Fibroblast of skin of scalp (primary cell): ENCODE measurements around the gene BTF3.
A peak's percentile ranks its signal among the peaks of the same experiment; 100 is the strongest.
"Not testable (repeated sequence)": the region's sequence is repeated elsewhere in the genome, so short reads cannot be mapped to it uniquely, and the experiment has no call there.

Source experiments
- DNase-seq: peaks from one replicate; pipeline ENCODE4 v3.0.0-alpha.2; 2013

Gene BTF3

DNA sequence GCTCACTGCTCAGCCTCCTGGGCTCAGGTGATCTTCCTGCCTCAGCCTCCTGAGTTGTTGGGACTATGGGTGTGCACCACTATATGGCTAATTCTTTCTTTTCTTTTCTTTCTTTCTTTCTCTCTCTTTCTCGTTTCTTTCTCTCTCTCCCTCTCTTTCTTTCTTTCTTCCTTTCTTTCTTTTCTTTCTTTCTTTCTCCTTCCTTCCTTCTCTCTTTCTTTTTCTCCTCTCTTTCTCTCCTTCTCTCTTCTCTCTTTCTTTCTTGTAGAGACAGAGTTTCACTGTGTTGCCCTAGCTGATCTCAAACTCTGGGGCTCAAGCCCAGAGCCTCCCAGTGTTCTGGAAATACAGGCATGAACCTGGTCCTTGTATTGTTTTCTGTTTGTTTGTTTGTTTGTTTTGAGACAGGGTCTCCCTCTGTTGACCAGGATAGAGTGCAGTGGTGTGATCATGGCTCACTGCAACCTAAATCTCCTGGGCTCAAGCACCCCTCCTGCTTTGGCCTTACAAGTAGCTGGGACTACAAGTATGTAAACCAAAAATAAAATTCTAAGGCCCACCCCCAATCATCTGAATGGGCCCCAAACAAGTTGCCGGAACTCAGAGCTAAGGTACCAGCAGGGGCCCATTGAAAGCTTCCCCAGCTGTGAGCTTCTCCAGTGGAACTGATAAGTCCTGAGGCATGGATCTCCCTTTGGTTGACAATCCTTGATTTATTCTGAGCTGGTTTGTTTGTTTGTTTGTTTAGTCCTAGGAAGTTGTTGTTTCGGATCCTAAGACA is 11.9 kb upstream of the BTF3 start:
- no peak for DNase-seq

- DNase-seq: not testable (repeated sequence)
These were observed 11.0 kb upstream of the BTF3 start for GRCh38 chr5:73487257-73487656.

DNA sequence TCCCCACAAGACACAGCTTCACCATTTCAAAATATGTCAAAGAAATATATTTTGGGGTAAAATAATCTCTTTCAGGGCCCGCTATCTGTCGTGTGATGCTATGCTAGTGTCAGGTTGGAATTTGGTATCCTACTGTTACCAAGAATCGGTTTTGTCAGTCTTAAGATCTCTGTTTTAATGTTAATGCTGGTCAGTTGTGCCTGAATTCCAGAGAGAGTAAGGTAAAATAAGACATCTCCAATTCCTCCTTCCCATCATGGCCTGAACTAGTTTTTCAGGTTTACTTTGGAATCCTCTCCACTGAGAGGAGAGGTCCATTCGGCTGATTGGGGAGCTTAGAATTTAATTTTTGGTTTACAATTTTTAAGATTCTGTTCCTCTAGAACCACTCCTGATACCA is 10.4 kb upstream of the BTF3 start:
- DNase-seq: no peak

DNA sequence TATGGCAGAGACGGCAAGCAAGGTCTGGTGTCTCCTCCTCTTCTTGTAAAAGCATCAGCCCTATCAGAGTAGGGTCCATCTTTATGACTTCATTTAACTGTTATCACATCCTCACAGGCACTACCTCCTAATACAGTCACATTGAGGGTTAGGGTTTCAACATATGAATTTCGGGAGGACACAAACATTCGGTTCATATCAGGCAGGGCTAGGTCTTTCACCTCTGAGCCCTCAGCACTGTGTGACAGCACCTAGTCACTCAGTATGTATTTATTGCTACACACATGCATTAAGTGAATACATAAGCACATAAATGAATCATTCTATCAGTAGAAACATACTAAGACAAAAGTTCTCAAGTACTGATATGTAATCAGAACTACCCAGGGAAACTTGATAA is 9.4 kb upstream of the BTF3 start:
- DNase-seq: no peak

DNA sequence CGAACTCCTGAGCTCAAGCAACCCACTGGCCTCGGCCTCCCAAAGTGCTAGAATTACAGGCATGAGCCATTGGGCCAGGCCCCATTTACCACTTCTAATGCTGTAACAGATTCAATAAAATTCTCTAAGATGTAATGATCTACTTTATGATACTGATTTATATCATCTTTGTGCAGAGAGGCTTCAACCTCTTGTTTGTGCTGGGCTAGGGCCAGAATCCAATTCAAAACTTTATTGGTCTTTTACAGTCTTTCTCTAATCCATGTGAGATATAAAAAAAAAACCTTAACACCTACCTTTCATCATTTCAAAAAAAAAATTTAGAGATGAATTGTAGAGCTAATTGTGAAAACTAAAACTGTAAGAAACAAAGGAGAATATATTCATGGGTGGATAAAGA is 8.2 kb upstream of the BTF3 start:
- DNase-seq: no peak

GRCh38 chr5:73491155-73491554 is 7.1 kb upstream of the BTF3 start:
- DNase-seq: no peak

GRCh38 chr5:73493421-73493820 is 4.8 kb upstream of the BTF3 start:
- no peak for DNase-seq

GRCh38 chr5:73494721-73495120 is 3.5 kb upstream of the BTF3 start:
- no peak for DNase-seq

GRCh38 chr5:73495772-73496335 is 2.4 kb upstream of the BTF3 start:
- no peak for DNase-seq

GRCh38 chr5:73496984-73497457 is 1.2 kb upstream of the BTF3 start:
- DNase-seq: peak; percentile 79

DNA sequence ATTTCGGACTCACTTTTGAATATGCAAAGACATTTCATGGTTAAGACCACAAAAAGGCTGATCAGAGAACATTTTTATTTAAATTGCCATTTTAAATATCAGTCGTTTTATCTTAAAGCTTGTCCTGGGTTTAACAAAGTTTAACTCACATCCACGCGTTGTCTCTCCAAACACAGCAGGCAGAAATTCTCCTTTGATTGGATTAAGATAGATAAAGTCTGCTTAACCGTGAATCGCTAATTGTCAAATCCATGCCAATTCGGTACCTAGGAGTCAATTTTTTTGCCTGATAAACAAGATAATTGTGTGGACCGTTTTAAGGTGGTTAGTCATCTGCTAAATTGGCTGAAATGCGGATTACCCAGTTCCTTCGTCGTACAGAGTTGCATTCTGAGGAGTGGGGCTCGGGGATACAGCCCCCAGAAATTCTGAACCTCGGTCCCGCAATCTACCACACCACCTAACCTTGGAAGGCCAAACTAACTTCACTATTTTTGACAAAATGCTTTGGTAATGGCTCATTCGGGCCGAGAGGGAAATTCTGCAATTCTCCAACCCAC is 665 bp upstream of the BTF3 start:
- no peak for DNase-seq

- DNase-seq: no peak
These were observed 945 bp downstream of the BTF3 start for GRCh38 chr5:73499187-73499586.

GRCh38 chr5:73499756-73500155 is 1.5 kb downstream of the BTF3 start:
- no peak for DNase-seq

DNA sequence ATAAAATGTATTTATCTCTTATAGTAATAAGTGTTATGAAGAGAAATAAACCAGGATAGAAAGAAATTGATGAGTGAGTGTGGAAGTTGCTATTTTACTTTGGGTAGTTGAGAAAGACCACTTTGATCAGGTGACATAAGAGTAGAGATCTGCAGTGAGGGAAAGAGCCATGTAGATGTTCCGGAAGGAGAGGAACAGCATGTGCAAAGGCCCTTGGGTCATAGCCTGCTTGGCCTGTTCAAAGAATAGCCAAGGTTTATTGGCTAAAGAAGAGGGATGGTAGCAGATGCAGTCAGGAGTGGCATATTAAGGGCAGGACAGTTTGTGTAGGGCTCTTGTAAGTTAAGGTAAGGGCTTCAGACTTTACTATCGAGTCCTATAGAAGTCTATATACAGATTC is 3.2 kb downstream of the BTF3 start:
- no peak for DNase-seq

DNA sequence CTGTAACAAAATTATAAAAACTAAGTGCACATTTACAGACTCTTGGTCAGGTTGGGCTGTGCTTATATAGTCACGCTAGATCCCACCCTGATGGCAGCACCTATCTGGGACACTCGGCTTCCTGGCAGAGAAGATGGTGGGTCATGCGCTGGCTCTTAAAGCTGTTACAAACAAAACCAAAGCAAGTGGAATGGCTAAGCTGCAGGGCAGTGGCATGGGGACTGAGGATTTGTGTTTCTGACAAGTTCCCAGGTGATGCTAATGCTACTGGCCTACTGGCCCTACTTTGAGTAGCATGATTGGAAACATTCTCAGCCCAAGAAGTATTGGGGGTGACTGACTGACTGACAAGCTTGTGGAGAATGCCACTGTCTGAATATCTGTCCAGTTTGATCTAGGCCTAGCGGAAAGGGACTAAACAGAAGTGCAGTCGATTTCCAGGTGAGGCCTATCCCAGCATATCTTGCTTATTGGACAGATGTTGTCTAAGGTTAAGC is 8.3 kb downstream of the BTF3 start:
- DNase-seq: no peak

DNA sequence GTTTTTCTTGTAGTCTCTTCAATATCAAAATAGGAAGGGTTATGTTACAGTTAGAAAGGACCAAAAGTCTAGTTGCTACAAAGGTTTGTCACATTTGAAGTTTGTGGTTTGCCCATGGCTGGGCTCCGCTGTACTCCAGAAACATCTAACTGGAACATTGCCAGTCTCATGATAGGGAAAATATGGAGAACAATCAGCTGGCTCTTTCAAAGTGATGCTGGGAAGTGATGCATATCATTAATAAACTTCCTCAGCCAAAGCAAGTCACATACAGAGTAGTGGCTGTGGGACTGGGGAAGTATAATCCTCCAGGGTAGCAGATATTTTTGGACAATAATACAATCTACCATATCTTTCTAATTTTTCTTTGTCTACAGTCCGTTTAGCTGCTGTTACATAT is 8.8 kb downstream of the BTF3 start:
- DNase-seq: no peak

DNA sequence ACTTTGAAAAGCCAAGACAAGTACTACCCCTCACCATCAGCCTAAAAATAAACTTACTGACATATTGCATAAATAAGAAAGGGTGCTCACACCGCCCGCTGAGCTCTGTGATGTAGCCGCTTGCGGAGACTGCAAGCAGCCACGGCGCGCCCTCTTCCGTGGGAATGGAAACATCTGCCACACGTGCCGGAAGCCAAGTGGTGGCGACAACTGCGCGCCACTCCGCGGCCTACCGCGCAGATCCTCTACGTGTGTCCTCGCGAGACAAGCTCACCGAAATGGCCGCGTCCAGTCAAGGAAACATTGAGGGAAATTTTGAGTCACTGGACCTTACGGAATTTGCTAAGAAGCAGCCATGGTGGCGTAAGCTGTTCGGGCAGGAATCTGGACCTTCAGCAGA is 10.3 kb downstream of the BTF3 start:
- not testable (repeated sequence) for DNase-seq

GRCh38 chr5:73513996-73514395 is 15.8 kb downstream of the BTF3 start:
- DNase-seq: no peak

- no peak for DNase-seq
These were observed 16.2 kb downstream of the BTF3 start for GRCh38 chr5:73514418-73514817.

- no peak for DNase-seq
These were observed 17.0 kb downstream of the BTF3 start for GRCh38 chr5:73515232-73515631.

- DNase-seq: peak; percentile 82
These were observed 21.5 kb downstream of the BTF3 start for GRCh38 chr5:73519531-73520283.

- no peak for DNase-seq
These were observed 24.7 kb downstream of the BTF3 start for GRCh38 chr5:73522989-73523388.

DNA sequence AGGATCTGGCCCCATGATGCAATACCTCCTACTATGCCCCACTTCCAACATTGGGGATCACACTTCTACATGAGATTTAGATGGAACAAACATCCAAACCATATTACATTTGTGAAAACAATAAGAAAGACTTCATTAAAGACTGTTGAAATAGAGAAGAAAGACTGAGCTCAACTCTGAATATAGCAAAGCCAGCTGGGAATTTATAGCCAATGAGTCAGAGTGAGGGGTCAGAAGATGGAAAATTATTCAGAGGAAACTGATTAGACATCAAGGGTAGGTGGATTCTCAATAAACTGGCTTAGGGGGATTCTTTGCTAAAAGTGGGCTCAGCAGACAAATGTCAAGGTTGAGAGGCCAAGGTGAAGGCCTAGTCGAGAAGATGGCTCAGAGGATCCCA is 25.6 kb downstream of the BTF3 start:
- DNase-seq: no peak
